ENCODE measurements around the gene SDK2. TPM values are rescaled to one million over a fixed set of nuclear protein-coding genes. Genes with fewer than 3 reads are reported as not detected.

SDK2 gene
- total and polyA plus RNA-seq, 4 experiments from 2014 or later = 0.49 to 2.9 (median 2.2) TPM; not detected in 1

- peaks cover 6 to 24% (median 14%) of the 10 kb centered on the region in 4 donors for H3K4me1 Mint-ChIP-seq
- Histone ChIP-seq H3K4me1 (ENCODE audit: insufficient read depth, low read length) (peaks cover 11% of the 10 kb centered on the region), H3K4me3 (ENCODE audit: low read length in 2 of 2) (no peak overlapping the region), H3K27me3 (ENCODE audit: insufficient read depth, low read length) (no peaks in the 10 kb centered on the region), H3K36me3 (ENCODE audit: insufficient read depth, low read length) (no peaks in the 10 kb centered on the region), H3K9me3 (ENCODE audit: control insufficient read depth in 1 of 2, low read length in 2 of 2) (no peaks in the 10 kb centered on the region), H3K27ac (ENCODE audit: low read depth, low read length) (no peak overlapping the region)
- CTCF ChIA-PET (ENCODE audit: partially characterized antibody) = interaction anchor here (1.3 kb wide), 1 partner anchor 9 kb away, joined by 3 read pairs; no protein-coding TSS in a partner anchor
- H3K27me3 Mint-ChIP-seq = no peaks in the 10 kb centered on the region
- H3K4me3 Mint-ChIP-seq = no peak overlapping the region
- no peaks in the 10 kb centered on the region for H3K9me3 Mint-ChIP-seq
- POLR2A ChIA-PET (ENCODE audit: partially characterized antibody) = no interaction called here
- DNase-seq = no peak
- no peaks in the 10 kb centered on the region for H3K36me3 Mint-ChIP-seq
- intact Hi-C loops (cut with micrococcal nuclease) = no loop called here
- peak overlapping the region in 4 of 7 donors; percentile 2 to 42 (median 28) for H3K27ac Mint-ChIP-seq
These were observed 79.4 kb downstream of the SDK2 start for GRCh38 chr17:73564843-73565242.

DNA sequence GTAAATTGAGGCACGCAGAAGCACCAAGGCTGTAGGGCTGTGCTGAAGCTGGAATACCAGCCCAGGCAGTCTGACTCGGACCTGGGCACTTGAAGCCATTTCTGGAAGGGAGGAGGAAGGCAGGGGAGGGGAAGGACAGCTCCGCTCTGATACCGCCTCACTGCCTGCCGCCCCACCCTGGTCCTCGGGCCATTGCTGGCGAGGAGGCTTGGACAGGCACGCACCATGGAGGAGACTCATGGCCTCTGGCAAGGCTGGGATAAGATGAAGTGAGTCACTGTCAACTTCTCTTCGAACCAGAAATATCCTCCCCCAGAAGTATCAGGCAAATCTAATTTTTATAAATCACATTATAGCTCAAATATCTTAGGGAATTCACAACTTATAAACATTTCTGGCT is 81.3 kb downstream of the SDK2 start:
- Mint-ChIP-seq H3K4me3 (no peak overlapping the region), H3K36me3 (no peaks in the 10 kb centered on the region), H3K9me3 (no peaks in the 10 kb centered on the region), H3K27ac (no peak overlapping the region), H3K4me1 (peaks cover 7 to 18% (median 9%) of the 10 kb centered on the region in 4 donors), H3K27me3 (no peaks in the 10 kb centered on the region)
- intact Hi-C loops (cut with micrococcal nuclease) = no loop called here
- Histone ChIP-seq H3K36me3 (ENCODE audit: insufficient read depth, low read length) (no peaks in the 10 kb centered on the region), H3K4me3 (ENCODE audit: low read length in 2 of 2) (no peak overlapping the region), H3K27me3 (ENCODE audit: insufficient read depth, low read length) (no peaks in the 10 kb centered on the region), H3K4me1 (ENCODE audit: insufficient read depth, low read length) (peaks cover 11% of the 10 kb centered on the region), H3K9me3 (ENCODE audit: control insufficient read depth in 1 of 2, low read length in 2 of 2) (no peaks in the 10 kb centered on the region), H3K27ac (ENCODE audit: low read depth, low read length) (no peak overlapping the region)
- POLR2A ChIA-PET (ENCODE audit: partially characterized antibody) = no interaction called here
- DNase-seq = no peak
- CTCF ChIA-PET (ENCODE audit: partially characterized antibody) = interaction anchor here (1.2 kb wide), 1 partner anchor 147 kb away, joined by 6 read pairs; no protein-coding TSS in a partner anchor

DNA sequence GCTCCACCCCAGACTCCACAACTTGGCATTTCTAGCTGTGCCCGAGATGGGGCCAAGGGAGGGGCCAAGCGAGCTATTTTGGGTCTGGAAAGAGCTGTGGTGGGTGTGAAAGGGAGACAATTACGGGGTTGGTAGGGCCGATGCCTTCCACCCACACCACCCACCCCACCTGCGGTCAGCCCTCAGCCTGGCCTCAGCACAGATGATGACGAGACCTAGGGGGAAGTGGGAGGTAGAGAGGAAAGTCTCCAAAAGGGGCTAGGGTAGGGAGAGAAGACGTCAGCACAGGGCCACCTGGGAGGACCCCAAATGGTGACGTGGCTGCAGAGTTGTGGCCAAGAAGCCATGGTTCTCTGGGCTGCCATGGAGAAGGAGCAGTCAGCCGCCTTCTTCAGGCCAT is 83.1 kb downstream of the SDK2 start:
- no peaks in the 10 kb centered on the region for H3K27me3 ChIP-seq (ENCODE audit: insufficient read depth, low read length)
- H3K4me3 ChIP-seq (ENCODE audit: low read length in 2 of 2) = no peak overlapping the region
- DNase-seq = no peak
- H3K4me3 Mint-ChIP-seq = no peak overlapping the region
- no peaks in the 10 kb centered on the region for H3K36me3 ChIP-seq (ENCODE audit: insufficient read depth, low read length)
- H3K27me3 Mint-ChIP-seq = no peaks in the 10 kb centered on the region
- no peaks in the 10 kb centered on the region for H3K4me1 ChIP-seq (ENCODE audit: insufficient read depth, low read length)
- POLR2A ChIA-PET (ENCODE audit: partially characterized antibody) = no interaction called here
- no peaks in the 10 kb centered on the region for H3K9me3 ChIP-seq (ENCODE audit: control insufficient read depth in 1 of 2, low read length in 2 of 2)
- intact Hi-C loops (cut with micrococcal nuclease) = no loop called here
- H3K36me3 Mint-ChIP-seq = no peaks in the 10 kb centered on the region
- H3K27ac Mint-ChIP-seq = no peak overlapping the region
- no peak overlapping the region for H3K27ac ChIP-seq (ENCODE audit: low read depth, low read length)
- peaks cover 0 to 7% (median 2%) of the 10 kb centered on the region in 4 donors for H3K4me1 Mint-ChIP-seq
- H3K9me3 Mint-ChIP-seq = no peaks in the 10 kb centered on the region
- CTCF ChIA-PET (ENCODE audit: partially characterized antibody) = no interaction called here

DNA sequence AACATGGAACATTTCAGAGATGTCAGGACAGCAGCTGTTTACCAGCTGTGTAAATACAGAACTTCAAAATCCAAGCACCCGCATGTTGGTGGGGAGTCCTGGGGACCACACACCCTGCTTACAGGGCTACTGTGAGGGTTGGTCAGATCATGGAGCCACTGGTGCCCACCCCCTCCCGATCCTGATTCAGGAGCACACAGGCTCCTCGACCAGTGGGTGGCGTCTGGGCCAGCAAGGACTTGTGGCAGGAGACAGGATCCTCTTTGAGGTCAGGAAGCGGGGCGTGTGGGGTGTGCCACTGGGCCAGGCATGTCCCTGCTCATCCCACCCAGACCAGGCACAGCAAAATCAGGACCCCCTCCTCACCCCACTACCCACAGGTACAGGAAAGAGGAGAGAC is 83.6 kb downstream of the SDK2 start:
- H3K27ac ChIP-seq (ENCODE audit: low read depth, low read length) = no peak overlapping the region
- H3K36me3 Mint-ChIP-seq = no peaks in the 10 kb centered on the region
- H3K27me3 Mint-ChIP-seq = peaks cover 0 to 1% of the 10 kb centered on the region in 2 donors
- H3K4me3 ChIP-seq (ENCODE audit: low read length in 2 of 2) = no peak overlapping the region
- no peaks in the 10 kb centered on the region for H3K36me3 ChIP-seq (ENCODE audit: insufficient read depth, low read length)
- ChIA-PET CTCF (ENCODE audit: partially characterized antibody) (no interaction called here), POLR2A (ENCODE audit: partially characterized antibody) (no interaction called here)
- H3K9me3 ChIP-seq (ENCODE audit: control insufficient read depth in 1 of 2, low read length in 2 of 2) = no peaks in the 10 kb centered on the region
- peak overlapping the region in 1 of 7 donors; percentile 29 for H3K27ac Mint-ChIP-seq
- H3K4me3 Mint-ChIP-seq = no peak overlapping the region
- H3K4me1 ChIP-seq (ENCODE audit: insufficient read depth, low read length) = no peaks in the 10 kb centered on the region
- intact Hi-C loops (cut with micrococcal nuclease) = no loop called here
- peaks cover 0 to 7% (median 1%) of the 10 kb centered on the region in 4 donors for H3K4me1 Mint-ChIP-seq
- DNase-seq = no peak
- no peaks in the 10 kb centered on the region for H3K9me3 Mint-ChIP-seq
- H3K27me3 ChIP-seq (ENCODE audit: insufficient read depth, low read length) = no peaks in the 10 kb centered on the region

- Mint-ChIP-seq H3K27ac (no peak overlapping the region), H3K36me3 (no peaks in the 10 kb centered on the region), H3K4me1 (peaks cover 0 to 7% (median 1%) of the 10 kb centered on the region in 4 donors), H3K9me3 (peaks cover 0 to under 1% (median 0%) of the 10 kb centered on the region in 8 donors), H3K27me3 (peaks cover 1 to 4% of the 10 kb centered on the region in 2 donors), H3K4me3 (no peak overlapping the region)
- no peaks in the 10 kb centered on the region for H3K27me3 ChIP-seq (ENCODE audit: insufficient read depth, low read length)
- DNase-seq = no peak
- H3K4me1 ChIP-seq (ENCODE audit: insufficient read depth, low read length) = no peaks in the 10 kb centered on the region
- POLR2A ChIA-PET (ENCODE audit: partially characterized antibody) = no interaction called here
- H3K36me3 ChIP-seq (ENCODE audit: insufficient read depth, low read length) = no peaks in the 10 kb centered on the region
- intact Hi-C loops (cut with micrococcal nuclease) = no loop called here
- H3K27ac ChIP-seq (ENCODE audit: low read depth, low read length) = no peak overlapping the region
- no peaks in the 10 kb centered on the region for H3K9me3 ChIP-seq (ENCODE audit: control insufficient read depth in 1 of 2, low read length in 2 of 2)
- no peak overlapping the region for H3K4me3 ChIP-seq (ENCODE audit: low read length in 2 of 2)
- CTCF ChIA-PET (ENCODE audit: partially characterized antibody) = no interaction called here
These were observed 84.7 kb downstream of the SDK2 start for GRCh38 chr17:73559532-73559931.

GRCh38 chr17:73555199-73555960 is 88.9 kb downstream of the SDK2 start:
- H3K36me3 Mint-ChIP-seq = no peaks in the 10 kb centered on the region
- Histone ChIP-seq H3K4me3 (ENCODE audit: low read length in 2 of 2) (no peak overlapping the region), H3K27ac (ENCODE audit: low read depth, low read length) (no peak overlapping the region), H3K27me3 (ENCODE audit: insufficient read depth, low read length) (no peaks in the 10 kb centered on the region), H3K4me1 (ENCODE audit: insufficient read depth, low read length) (peaks cover 3% of the 10 kb centered on the region), H3K9me3 (ENCODE audit: control insufficient read depth in 1 of 2, low read length in 2 of 2) (no peaks in the 10 kb centered on the region), H3K36me3 (ENCODE audit: insufficient read depth, low read length) (no peaks in the 10 kb centered on the region)
- CTCF ChIA-PET (ENCODE audit: partially characterized antibody) = interaction anchor here (0.8 to 1.6 kb wide), 4 partner anchors 9 to 126 kb away, joined by 3 to 4 read pairs (median 3); no protein-coding TSS in a partner anchor
- POLR2A ChIA-PET (ENCODE audit: partially characterized antibody) = no interaction called here
- DNase-seq = no peak
- peak overlapping the region in 1 of 7 donors; percentile 21 for H3K27ac Mint-ChIP-seq
- no peak overlapping the region for H3K4me3 Mint-ChIP-seq
- peaks cover 1 to 9% of the 10 kb centered on the region in 2 donors for H3K27me3 Mint-ChIP-seq
- intact Hi-C loops (cut with micrococcal nuclease) = no loop called here
- H3K4me1 Mint-ChIP-seq = peaks cover 0 to 9% (median 4%) of the 10 kb centered on the region in 4 donors
- H3K9me3 Mint-ChIP-seq = peaks cover 0 to 3% (median 0%) of the 10 kb centered on the region in 8 donors

DNA sequence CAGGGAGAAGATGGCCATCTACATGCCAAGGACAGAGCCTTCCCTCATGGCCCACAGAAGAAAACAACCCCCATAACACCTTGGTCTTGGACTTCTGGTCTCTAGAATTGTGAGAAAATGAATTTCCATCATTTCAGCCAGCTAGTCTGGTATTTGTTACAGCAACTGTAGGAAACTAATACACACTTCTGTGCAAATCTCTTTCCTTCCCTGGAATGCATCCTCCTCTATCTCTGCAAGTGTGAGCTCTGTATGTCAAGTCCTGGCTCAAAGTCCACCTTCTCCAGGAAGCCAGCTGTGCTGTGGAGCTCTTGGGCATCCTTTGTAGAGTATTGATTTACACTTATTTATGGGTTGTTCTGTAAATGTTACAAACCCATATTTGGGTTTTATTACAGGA is 89.7 kb downstream of the SDK2 start:
- H3K9me3 Mint-ChIP-seq = peaks cover 0 to 3% (median 0%) of the 10 kb centered on the region in 8 donors
- no peaks in the 10 kb centered on the region for H3K36me3 ChIP-seq (ENCODE audit: insufficient read depth, low read length)
- no peaks in the 10 kb centered on the region for H3K36me3 Mint-ChIP-seq
- peaks cover 1 to 10% of the 10 kb centered on the region in 2 donors for H3K27me3 Mint-ChIP-seq
- H3K4me3 Mint-ChIP-seq = no peak overlapping the region
- intact Hi-C loops (cut with micrococcal nuclease) = no loop called here
- CTCF ChIA-PET (ENCODE audit: partially characterized antibody) = interaction anchor here (0.8 to 1.6 kb wide), 3 partner anchors 24 to 125 kb away, joined by 3 to 4 read pairs (median 3); no protein-coding TSS in a partner anchor
- no peak overlapping the region for H3K27ac ChIP-seq (ENCODE audit: low read depth, low read length)
- H3K9me3 ChIP-seq (ENCODE audit: control insufficient read depth in 1 of 2, low read length in 2 of 2) = no peaks in the 10 kb centered on the region
- H3K4me3 ChIP-seq (ENCODE audit: low read length in 2 of 2) = no peak overlapping the region
- H3K27me3 ChIP-seq (ENCODE audit: insufficient read depth, low read length) = no peaks in the 10 kb centered on the region
- H3K4me1 Mint-ChIP-seq = peaks cover 0 to 9% (median 4%) of the 10 kb centered on the region in 4 donors
- peaks cover 3% of the 10 kb centered on the region for H3K4me1 ChIP-seq (ENCODE audit: insufficient read depth, low read length)
- peak overlapping the region in 2 of 7 donors; percentile 12 to 45 for H3K27ac Mint-ChIP-seq
- DNase-seq = no peak
- POLR2A ChIA-PET (ENCODE audit: partially characterized antibody) = no interaction called here
